Astrocyte (in vitro differentiated cells and primary cell): ENCODE measurements around the gene PNPLA7.

Source experiments
- CTCF ChIP-seq: IDR thresholded peaks from 2 replicates; pipeline ENCODE4 v1.5.1; 2011; ENCODE audit warnings: low read depth, mild to moderate bottlenecking, inconsistent platforms, low read length, moderate library complexity; ENCODE audit not compliant: insufficient read depth
- EZH2 ChIP-seq: IDR thresholded peaks from 2 replicates; pipeline ENCODE4 v1.6.1; 2012; ENCODE audit warnings: mild to moderate bottlenecking, low read length, inconsistent platforms; ENCODE audit not compliant: insufficient read depth

GRCh38 chr9:137412431-137412830 lies 137.8 kb downstream of the PNPLA7 start:
- TF ChIP-seq CTCF (no peak), EZH2 (no peak)
